HepG2 (cell line): Measurements from ENCODE around the gene CMTR2. TPM values are rescaled to one million over a fixed set of nuclear protein-coding genes. Genes with fewer than 3 reads are reported as not detected.

Experiments
- ATF4 ChIP-seq, 2 experiments: fragments of 450-650 bp in 1 of 2; sonication (generic) in 1 of 2; formaldehyde crosslinking; IDR thresholded peaks; 2 replicates each; pipeline versions ENCODE4 v1.5.0 to v1.8.0; 2020 to 2022; ENCODE audit warnings: mild to moderate bottlenecking in 1 of 2, missing genetic modification reagents in 1 of 2
- BCL6 ChIP-seq: IDR thresholded peaks from 2 replicates; pipeline ENCODE4 v1.6.1; 2016; ENCODE audit warnings: missing genetic modification reagents, missing compliant biosample characterization
- FOXP1 ChIP-seq, 2 experiments: fragments of 450-650 bp in 1 of 2; IDR thresholded peaks; 2 replicates each; pipeline ENCODE4 v1.6.1; 2017 to 2018; ENCODE audit warnings: antibody characterized with exemption in 1 of 2
- FOXP4 ChIP-seq: sonication (generic); formaldehyde crosslinking; IDR thresholded peaks from 2 replicates; pipeline ENCODE4 v1.4.0; 2020; ENCODE audit warnings: missing genetic modification reagents
- HIVEP1 ChIP-seq: sonication (generic); formaldehyde crosslinking; IDR thresholded peaks from 2 replicates; pipeline ENCODE4 v1.4.0; 2020; ENCODE audit warnings: mild to moderate bottlenecking, missing genetic modification reagents
- HMGXB3 ChIP-seq: sonication (generic); formaldehyde crosslinking; IDR thresholded peaks from 2 replicates; pipeline ENCODE4 v1.4.0; 2020; ENCODE audit warnings: missing genetic modification reagents, borderline replicate concordance
- HOXA5 ChIP-seq: sonication (generic); formaldehyde crosslinking; IDR thresholded peaks from 2 replicates; pipeline ENCODE4 v1.4.0; 2020; ENCODE audit warnings: missing genetic modification reagents
- JUND ChIP-seq: sonication (generic); formaldehyde crosslinking; IDR thresholded peaks from 2 replicates; pipeline ENCODE4 v1.8.0; 2022; ENCODE audit warnings: mild to moderate bottlenecking, missing genetic modification reagents
- MAZ ChIP-seq, 2 experiments: sonication (generic) in 1 of 2; formaldehyde crosslinking in 1 of 2; IDR thresholded peaks; 2 replicates each; pipeline versions ENCODE4 v1.5.0 to v1.6.1; 2012 to 2020; ENCODE audit warnings: low read depth in 2 of 2, mild to moderate bottlenecking in 2 of 2, borderline replicate concordance in 1 of 2, improper control_type of control experiment in 1 of 2, low read length in 1 of 2, missing genetic modification reagents in 1 of 2, moderate library complexity in 1 of 2
- MEF2D ChIP-seq: sonication (generic); formaldehyde crosslinking; IDR thresholded peaks from 2 replicates; pipeline ENCODE4 v1.5.1; 2020; ENCODE audit warnings: mild to moderate bottlenecking, missing genetic modification reagents
- MIXL1 ChIP-seq: IDR thresholded peaks from 2 replicates; pipeline ENCODE4 v1.6.1; 2016
- MXD4 ChIP-seq: IDR thresholded peaks from 2 replicates; pipeline ENCODE4 v1.6.1; 2016; ENCODE audit warnings: mild to moderate bottlenecking, missing biosample characterization, missing genetic modification reagents
- NFIC ChIP-seq: IDR thresholded peaks from 2 replicates; pipeline ENCODE4 v1.6.1; 2012; ENCODE audit warnings: mild to moderate bottlenecking, low read length, inconsistent platforms
- TERF1 ChIP-seq: sonication (generic); formaldehyde crosslinking; IDR thresholded peaks from 2 replicates; pipeline ENCODE4 v1.8.0; 2022; ENCODE audit warnings: mild to moderate bottlenecking, missing genetic modification reagents, moderate library complexity
- ZBTB42 ChIP-seq: sonication (generic); formaldehyde crosslinking; IDR thresholded peaks from 2 replicates; pipeline ENCODE4 v1.5.0; 2020; ENCODE audit warnings: mild to moderate bottlenecking, missing genetic modification reagents
- ZNF12 ChIP-seq: sonication (generic); formaldehyde crosslinking; IDR thresholded peaks from 2 replicates; pipeline ENCODE4 v1.5.0; 2020; ENCODE audit warnings: missing genetic modification reagents
- ZNF180 ChIP-seq: sonication (generic); formaldehyde crosslinking; IDR thresholded peaks from 2 replicates; pipeline ENCODE4 v1.4.0; 2020; ENCODE audit warnings: low read depth, missing genetic modification reagents, borderline replicate concordance
- ZNF432 ChIP-seq: sonication (generic); formaldehyde crosslinking; IDR thresholded peaks from 2 replicates; pipeline ENCODE4 v1.5.0; 2020; ENCODE audit warnings: missing genetic modification reagents, mild to moderate bottlenecking, borderline replicate concordance
- ZNF761 ChIP-seq: sonication (generic); formaldehyde crosslinking; conservative IDR thresholded peaks from 2 replicates; pipeline ENCODE4 v1.4.0; 2020; ENCODE audit warnings: mild to moderate bottlenecking, missing genetic modification reagents
- ZNF790 ChIP-seq: sonication (generic); formaldehyde crosslinking; IDR thresholded peaks from 2 replicates; pipeline ENCODE4 v1.8.0; 2022; ENCODE audit warnings: missing genetic modification reagents, mild to moderate bottlenecking, borderline replicate concordance
- polyA plus RNA-seq, 8 experiments: library from polyadenylated mRNA; depleted of rRNA in 3 of 8; stranded (reverse) in 7 of 8; unstranded in 1 of 8; fragments of >200 nt; fragmentation: Illumina TruSeq in 4 of 8; extraction: Trizol in 4 of 8; gene quantifications; 2 replicates each; pipeline versions ENCODE4 v1.2.1 to v1.2.3, GENCODE V29; 2011 to 2016; ENCODE audit warnings: low read depth in 4 of 8, missing spikeins in 1 of 8, mixed read lengths in 1 of 8; ENCODE audit not compliant: insufficient read depth in 1 of 8
- total RNA-seq, 5 experiments: library from RNA; depleted of rRNA; stranded (reverse); fragments of >200 nt; fragmentation: Illumina TruSeq; extraction: Trizol; gene quantifications; 2 replicates each; pipeline ENCODE4 v1.2.3, GENCODE V29; 2016; ENCODE audit warnings: low read depth in 1 of 5

Gene CMTR2
- total and polyA plus RNA-seq, 2 of the 13 experiments (the other 11 are each of a cell fraction or from before 2014, with no cell fraction given): 15.0 to 19.9 TPM

- TF ChIP-seq HIVEP1 (CRISPR knock-in tag) (no peak), BCL6 (peak; percentile 79), JUND (CRISPR knock-in tag) (no peak), ZNF12 (CRISPR knock-in tag) (no peak), HOXA5 (CRISPR knock-in tag) (peak; percentile 37; the same call in 1 of the 2 replicates), ZBTB42 (CRISPR knock-in tag) (no peak), ZNF761 (CRISPR knock-in tag) (no peak), MIXL1 (CRISPR knock-in tag) (peak; percentile 89; the same call in 1 of the 2 replicates), FOXP1 (IDR thresholded peaks at IDR 0.05) (no peak), FOXP1 (CRISPR knock-in tag; IDR thresholded peaks at IDR 0.05) (peak; percentile 73), ZNF432 (no peak), ATF4 (CRISPR knock-in tag; IDR thresholded peaks at IDR 0.05) (peak in 1 of 2 experiments; percentile 72; a peak in 1 of 4 replicates), TERF1 (CRISPR knock-in tag) (no peak), ZNF180 (CRISPR knock-in tag) (no peak), MEF2D (CRISPR knock-in tag) (peak; percentile 27; the same call in 1 of the 2 replicates), FOXP4 (CRISPR knock-in tag) (peak; percentile 73), HMGXB3 (CRISPR knock-in tag) (no peak), MAZ (IDR thresholded peaks at IDR 0.05; ENCODE audit: borderline replicate concordance, low read depth, low read length) (no peak), MAZ (CRISPR knock-in tag; IDR thresholded peaks at IDR 0.05; ENCODE audit: low read depth) (0 out of 2 replicates have a peak, but pooled peaks have one; percentile 20), MXD4 (CRISPR knock-in tag) (no peak), NFIC (peak; percentile 75), ZNF790 (CRISPR knock-in tag) (no peak)
These were observed 7.6 kb upstream of the CMTR2 start (continued) for GRCh38 chr16:71296584-71297340.
